SK-N-SH (cell line): ENCODE data around the gene GATAD2A. TPM values are rescaled to one million over a fixed set of nuclear protein-coding genes. Genes with fewer than 3 reads are reported as not detected.

Source experiments
- CTCF ChIA-PET: fragments of 300-600, 350-600 bp; formaldehyde crosslinking; extraction: SDS; loops from one replicate; lab custom pipeline; 2021; lab: Yijun Ruan, JAX
- POLR2A ChIA-PET: fragments of 350-600 bp; sonication (Branson Sonifier 250); formaldehyde crosslinking; extraction: SDS; loops from one replicate; lab custom pipeline; 2020; ENCODE audit warnings: antibody characterized with exemption, inconsistent platforms; lab: Yijun Ruan, JAX
- DNase-seq: peaks from one replicate; pipeline ENCODE4 v3.0.0; 2012
- H2AFZ ChIP-seq: fragments of 200-600 bp; sonication (generic); 2 replicates; pipeline ENCODE4 v1.8.1; 2016; ENCODE audit warnings: antibody characterized with exemption, mild to moderate bottlenecking, low read depth
- H3F3A ChIP-seq: fragments of 200-600 bp; sonication (generic); replicated peaks from 2 replicates; pipeline ENCODE3; 2016; ENCODE audit warnings: antibody characterized with exemption, mild to moderate bottlenecking; ENCODE audit not compliant: insufficient read depth
- H3K27ac ChIP-seq, 2 experiments: fragments of 200-500 bp in 1 of 2; fragments of 200-600 bp in 1 of 2; sonication (Bioruptor generic) in 1 of 2; sonication (generic), shearing (Covaris generic) in 1 of 2; 2 replicates each; pipeline versions ENCODE4 v1.5.1 to v1.6.1; 2014 to 2016; ENCODE audit warnings: low read depth in 2 of 2, inconsistent platforms in 1 of 2, low read length in 1 of 2, mild to moderate bottlenecking in 1 of 2, mixed read lengths in 1 of 2
- H3K27me3 ChIP-seq: fragments of 200-600 bp; sonication (generic), shearing (Covaris generic); 2 replicates; pipeline ENCODE4 v1.6.1; 2016; ENCODE audit warnings: mixed run types; ENCODE audit not compliant: insufficient read depth
- H3K36me3 ChIP-seq, 2 experiments: fragments of 200-500 bp in 1 of 2; fragments of 200-600 bp in 1 of 2; sonication (Bioruptor generic) in 1 of 2; sonication (generic) in 1 of 2; replicated peaks in 1 of 2; 2 replicates each; pipeline versions ENCODE3 to v1.5.1; 2014 to 2016; ENCODE audit warnings: low read length in 1 of 2, mild to moderate bottlenecking in 1 of 2; ENCODE audit not compliant: insufficient read depth in 2 of 2, control insufficient read depth in 1 of 2
- H3K4me1 ChIP-seq, 2 experiments: fragments of 200-500 bp in 1 of 2; fragments of 200-600 bp in 1 of 2; sonication (Bioruptor generic) in 1 of 2; sonication (generic), shearing (Covaris generic) in 1 of 2; 2 replicates each; pipeline versions ENCODE4 v1.5.1 to v1.6.1; 2014 to 2016; ENCODE audit warnings: low read depth in 1 of 2, low read length in 1 of 2, mixed run types in 1 of 2; ENCODE audit not compliant: insufficient read depth in 2 of 2, control insufficient read depth in 1 of 2
- H3K4me2 ChIP-seq: fragments of 200-600 bp; sonication (generic), shearing (Covaris generic); 2 replicates; pipeline ENCODE4 v1.6.1; 2017; ENCODE audit warnings: mixed run types
- H3K4me3 ChIP-seq, 2 experiments: fragments of 200-500 bp in 1 of 2; fragments of 200-600 bp in 1 of 2; sonication (Bioruptor generic) in 1 of 2; sonication (generic), shearing (Covaris generic) in 1 of 2; 2 replicates each; pipeline versions ENCODE4 v1.5.1 to v1.8.1; 2014 to 2016; ENCODE audit warnings: low read depth in 2 of 2, inconsistent platforms in 1 of 2, low read length in 1 of 2, mild to moderate bottlenecking in 1 of 2, mixed read lengths in 1 of 2, moderate library complexity in 1 of 2
- H3K79me2 ChIP-seq: fragments of 200-600 bp; sonication (generic); 2 replicates; pipeline ENCODE4 v1.8.1; 2017; ENCODE audit warnings: mild to moderate bottlenecking; ENCODE audit not compliant: insufficient read depth
- H3K9ac ChIP-seq: fragments of 200-600 bp; sonication (generic); 2 replicates; pipeline ENCODE4 v1.6.1; 2017; ENCODE audit warnings: mixed run types
- H3K9me2 ChIP-seq: fragments of 200-600 bp; sonication (generic); 2 replicates; pipeline ENCODE4 v1.6.1; 2017; ENCODE audit warnings: mixed run types
- H3K9me3 ChIP-seq: fragments of 200-600 bp; sonication (generic); 2 replicates; pipeline ENCODE4 v1.6.1; 2017; ENCODE audit warnings: mixed run types, mild to moderate bottlenecking, moderate library complexity
- H4K20me1 ChIP-seq: fragments of 200-600 bp; sonication (generic); 2 replicates; pipeline ENCODE4 v1.6.1; 2017; ENCODE audit warnings: mild to moderate bottlenecking, mixed run types; ENCODE audit not compliant: insufficient read depth
- CTCF ChIP-seq: fragments of 200-600 bp; sonication (generic); IDR thresholded peaks from 2 replicates; pipeline ENCODE4 v1.6.1; 2017; ENCODE audit warnings: antibody characterized with exemption, mild to moderate bottlenecking, moderate library complexity
- ELF1 ChIP-seq: IDR thresholded peaks from 2 replicates; pipeline ENCODE4 v1.4.0; 2012
- EZH2phosphoT487 ChIP-seq: fragments of 200-600 bp; sonication (generic); IDR thresholded peaks from 2 replicates; pipeline ENCODE4 v1.6.1; 2017; ENCODE audit warnings: low read depth, mixed run types, mild to moderate bottlenecking, antibody characterized with exemption, moderate library complexity, borderline replicate concordance
- FOSL2 ChIP-seq: IDR thresholded peaks from 2 replicates; pipeline ENCODE4 v1.4.0; 2012; ENCODE audit warnings: low read depth, mild to moderate bottlenecking, moderate library complexity, borderline replicate concordance
- FOXJ3 ChIP-seq: sonication (generic); formaldehyde crosslinking; IDR thresholded peaks from 2 replicates; pipeline ENCODE4 v1.5.1; 2020; ENCODE audit warnings: mild to moderate bottlenecking, missing genetic modification reagents
- GABPA ChIP-seq: IDR thresholded peaks from 2 replicates; pipeline ENCODE4 v1.4.0; 2012; ENCODE audit warnings: low read depth, mild to moderate bottlenecking
- GATA2 ChIP-seq: sonication (generic); formaldehyde crosslinking; IDR thresholded peaks from 2 replicates; pipeline ENCODE4 v1.5.0; 2020; ENCODE audit warnings: mild to moderate bottlenecking, missing genetic modification reagents
- JUND ChIP-seq: IDR thresholded peaks from 2 replicates; pipeline ENCODE4 v1.4.0; 2012
- RFX5 ChIP-seq: IDR thresholded peaks from 2 replicates; pipeline ENCODE4 v1.6.1; 2012; ENCODE audit warnings: mild to moderate bottlenecking, improper control_type of control experiment, low read length
- USF1 ChIP-seq: IDR thresholded peaks from 2 replicates; pipeline ENCODE4 v1.4.0; 2012; ENCODE audit warnings: low read depth, borderline replicate concordance
- USF2 ChIP-seq: fragments of 150-350 bp; IDR thresholded peaks from 2 replicates; pipeline ENCODE4 v1.6.1; 2017; ENCODE audit warnings: antibody characterized with exemption, low read length, low read depth, borderline replicate concordance
- YY1 ChIP-seq: IDR thresholded peaks from 2 replicates; pipeline ENCODE4 v1.4.0; 2012; ENCODE audit warnings: low read depth, mild to moderate bottlenecking
- WGBS: methylation state at CpG from one replicate; pipeline ENCODE4 v1.1.6; 2017; ENCODE audit warnings: low lambda C conversion rate; 5-methylcytosine and 5-hydroxymethylcytosine counted together
- polyA plus RNA-seq, 3 experiments: library from polyadenylated mRNA; depleted of rRNA; stranded (reverse); fragments of >200 nt; gene quantifications; 2 replicates each; pipeline ENCODE4 v1.2.3, GENCODE V29; 2012

GATAD2A gene
- polyA plus RNA-seq, 1 of the 3 experiments (the other 2 are of a cell fraction), result 36.6 TPM

- H3K4me3 ChIP-seq, result no peak overlapping the region
- POLR2A ChIA-PET, result no interaction called here
- H3K79me2 ChIP-seq, result peaks cover 40% of the 10 kb centered on the region
- 89% methylated on average over 10 of the region's 15 CpGs for WGBS
- H3K27ac ChIP-seq, result no peak overlapping the region
- no peak overlapping the region for H2AFZ ChIP-seq
- CTCF ChIA-PET, result interaction anchor here (0.6 to 9.7 kb wide), 5 partner anchors 11 to 298 kb away, joined by 3 to 172 read pairs (median 3); no protein-coding TSS in a partner anchor
- no peaks in the 10 kb centered on the region for H3K9me2 ChIP-seq
- no peaks in the 10 kb centered on the region for H3K27me3 ChIP-seq
- peaks cover 12% of the 10 kb centered on the region for H3F3A ChIP-seq
- peaks cover 4 to 44% of the 10 kb centered on the region in 2 experiments for H3K36me3 ChIP-seq
- H4K20me1 ChIP-seq, result no peaks in the 10 kb centered on the region
- H3K4me2 ChIP-seq, result no peak overlapping the region
- peaks cover 12 to 13% of the 10 kb centered on the region in 2 experiments for H3K4me1 ChIP-seq
- no peak overlapping the region for H3K9ac ChIP-seq
- no peak for DNase-seq
- H3K9me3 ChIP-seq, result no peaks in the 10 kb centered on the region
- TF ChIP-seq ELF1, result no peak
- no peak for TF ChIP-seq YY1
- TF ChIP-seq RFX5, result no peak
- TF ChIP-seq GATA2 (CRISPR knock-in tag), result no peak
- TF ChIP-seq USF1, result no peak
- no peak for TF ChIP-seq JUND
- TF ChIP-seq EZH2phosphoT487, result no peak
- no peak for TF ChIP-seq FOSL2
- TF ChIP-seq FOXJ3 (CRISPR knock-in tag), result no peak
- TF ChIP-seq CTCF, result no peak
- TF ChIP-seq GABPA, result no peak
- TF ChIP-seq USF2, result no peak
Observed at GRCh38 chr19:19493841-19494546, 88.5 kb downstream of the GATAD2A start.
